ENCODE measurements around the gene GPC6. TPM values are rescaled to one million over a fixed set of nuclear protein-coding genes. Genes with fewer than 3 reads are reported as not detected.

Gene GPC6
- total RNA-seq, 1 experiment from 2014 or later, result not detected

GRCh38 chr13:93344048-93344705 lies 117.6 kb downstream of the GPC6 start:
- no peak for DNase-seq
- no TSS peak for BruUV-seq (replicated peaks)
- TF ChIP-seq, protein P1, sequence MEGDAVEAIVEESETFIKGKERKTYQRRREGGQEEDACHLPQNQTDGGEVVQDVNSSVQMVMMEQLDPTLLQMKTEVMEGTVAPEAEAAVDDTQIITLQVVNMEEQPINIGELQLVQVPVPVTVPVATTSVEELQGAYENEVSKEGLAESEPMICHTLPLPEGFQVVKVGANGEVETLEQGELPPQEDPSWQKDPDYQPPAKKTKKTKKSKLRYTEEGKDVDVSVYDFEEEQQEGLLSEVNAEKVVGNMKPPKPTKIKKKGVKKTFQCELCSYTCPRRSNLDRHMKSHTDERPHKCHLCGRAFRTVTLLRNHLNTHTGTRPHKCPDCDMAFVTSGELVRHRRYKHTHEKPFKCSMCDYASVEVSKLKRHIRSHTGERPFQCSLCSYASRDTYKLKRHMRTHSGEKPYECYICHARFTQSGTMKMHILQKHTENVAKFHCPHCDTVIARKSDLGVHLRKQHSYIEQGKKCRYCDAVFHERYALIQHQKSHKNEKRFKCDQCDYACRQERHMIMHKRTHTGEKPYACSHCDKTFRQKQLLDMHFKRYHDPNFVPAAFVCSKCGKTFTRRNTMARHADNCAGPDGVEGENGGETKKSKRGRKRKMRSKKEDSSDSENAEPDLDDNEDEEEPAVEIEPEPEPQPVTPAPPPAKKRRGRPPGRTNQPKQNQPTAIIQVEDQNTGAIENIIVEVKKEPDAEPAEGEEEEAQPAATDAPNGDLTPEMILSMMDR (conservative IDR thresholded peaks at IDR 0.05), result no peak
- Histone ChIP-seq H3K4me1 (replicated peaks; ENCODE audit: insufficient read depth) (no peaks in the 10 kb centered on the region), H3K4me2 (no peak overlapping the region), H3K79me2 (ENCODE audit: low read depth) (no peaks in the 10 kb centered on the region), H4K20me1 (ENCODE audit: insufficient read depth) (no peaks in the 10 kb centered on the region), H3K4me3 (no peak overlapping the region), H3F3A (ENCODE audit: insufficient read depth, low read depth) (no peaks in the 10 kb centered on the region), H2AFZ (no peak overlapping the region), H3K36me3 (ENCODE audit: low read depth) (no peaks in the 10 kb centered on the region), H3K27ac (no peak overlapping the region), H3K27me3 (ENCODE audit: insufficient read depth, low read depth) (no peaks in the 10 kb centered on the region), H3K9me3 (ENCODE audit: insufficient read depth, low read depth) (no peaks in the 10 kb centered on the region), H3K9me2 (ENCODE audit: insufficient read depth) (no peaks in the 10 kb centered on the region)
- ChIA-PET POLR2A (ENCODE audit: unreplicated experiment) (no interaction called here), CTCF (no interaction called here)
- intact Hi-C loops (cut with micrococcal nuclease; ENCODE audit: unreplicated experiment), result no loop called here

- H3K27ac ChIP-seq, result no peak overlapping the region
- H3K4me1 ChIP-seq (replicated peaks; ENCODE audit: insufficient read depth), result no peaks in the 10 kb centered on the region
- H4K20me1 ChIP-seq (ENCODE audit: insufficient read depth), result no peaks in the 10 kb centered on the region
- DNase-seq, result no peak
- ChIA-PET POLR2A (ENCODE audit: unreplicated experiment) (no interaction called here), CTCF (no interaction called here)
- H3K27me3 ChIP-seq (ENCODE audit: insufficient read depth, low read depth), result no peaks in the 10 kb centered on the region
- H3F3A ChIP-seq (ENCODE audit: insufficient read depth, low read depth), result no peaks in the 10 kb centered on the region
- no peaks in the 10 kb centered on the region for H3K79me2 ChIP-seq (ENCODE audit: low read depth)
- no peaks in the 10 kb centered on the region for H3K9me2 ChIP-seq (ENCODE audit: insufficient read depth)
- H3K4me2 ChIP-seq, result no peak overlapping the region
- no peak overlapping the region for H3K4me3 ChIP-seq
- intact Hi-C loops (cut with micrococcal nuclease; ENCODE audit: unreplicated experiment), result no loop called here
- no TSS peak for BruUV-seq (replicated peaks)
- H2AFZ ChIP-seq, result no peak overlapping the region
- no peaks in the 10 kb centered on the region for H3K9me3 ChIP-seq (ENCODE audit: insufficient read depth, low read depth)
- H3K36me3 ChIP-seq (ENCODE audit: low read depth), result no peaks in the 10 kb centered on the region
- no peak for TF ChIP-seq EZH2 (IDR thresholded peaks at IDR 0.05; ENCODE audit: low read depth)
- TF ChIP-seq, protein P1 (conservative IDR thresholded peaks at IDR 0.05), result no peak
Observed at GRCh38 chr13:93345024-93345423, 118.4 kb downstream of the GPC6 start.

- Histone ChIP-seq H3K27ac (no peak overlapping the region), H4K20me1 (ENCODE audit: insufficient read depth) (no peaks in the 10 kb centered on the region), H3K9me3 (ENCODE audit: insufficient read depth, low read depth) (no peaks in the 10 kb centered on the region), H3K4me1 (replicated peaks; ENCODE audit: insufficient read depth) (no peaks in the 10 kb centered on the region), H2AFZ (no peak overlapping the region), H3F3A (ENCODE audit: insufficient read depth, low read depth) (no peaks in the 10 kb centered on the region), H3K79me2 (ENCODE audit: low read depth) (no peaks in the 10 kb centered on the region), H3K36me3 (ENCODE audit: low read depth) (no peaks in the 10 kb centered on the region), H3K9me2 (ENCODE audit: insufficient read depth) (no peaks in the 10 kb centered on the region), H3K27me3 (ENCODE audit: insufficient read depth, low read depth) (no peaks in the 10 kb centered on the region), H3K4me3 (no peak overlapping the region), H3K4me2 (no peak overlapping the region)
- no TSS peak for BruUV-seq (replicated peaks)
- CTCF ChIA-PET, result no interaction called here
- no peak for DNase-seq
- intact Hi-C loops (cut with micrococcal nuclease; ENCODE audit: unreplicated experiment), result no loop called here
- TF ChIP-seq EZH2 (IDR thresholded peaks at IDR 0.05; ENCODE audit: low read depth), result no peak
- TF ChIP-seq, protein P1 (conservative IDR thresholded peaks at IDR 0.05), result no peak
- POLR2A ChIA-PET (ENCODE audit: unreplicated experiment), result no interaction called here
Observed at GRCh38 chr13:93345770-93346169, 119.2 kb downstream of the GPC6 start.
